ENCODE data around the gene CHRM5.

The CHRM5 gene

GRCh38 chr15:34099914-34100313 is 131.6 kb downstream of the CHRM5 start:
- TF ChIP-seq CTCF (conservative IDR thresholded peaks at IDR 0.05) (no peak), ZFX (IDR thresholded peaks at IDR 0.05) (no peak)
- H3K27ac ChIP-seq: no peak overlapping the region

- TF ChIP-seq ZFX (IDR thresholded peaks at IDR 0.05): no peak
- TF ChIP-seq CTCF (conservative IDR thresholded peaks at IDR 0.05): no peak
Observed at GRCh38 chr15:34101366-34102174, 133.3 kb downstream of the CHRM5 start, which contains the start of the genes EMC7 and PGBD4. EMC7 (minus strand) TSS chr15:34101862; CDS start chr15:34101839, 23 bp downstream. PGBD4 (plus strand) TSS chr15:34102083; CDS start chr15:34102532, 449 bp downstream.

GRCh38 chr15:34102175-34102925 is 134.1 kb downstream of the CHRM5 start:
- H3K27ac ChIP-seq: peak overlapping the region; percentile 74
- TF ChIP-seq ZFX (IDR thresholded peaks at IDR 0.05) (no peak), CTCF (conservative IDR thresholded peaks at IDR 0.05) (no peak)

More at GRCh38 chr15:34101366-34102174, 133.3 kb downstream of the CHRM5 start, which contains the start of the genes EMC7 and PGBD4:
- H3K27ac ChIP-seq: peak within 1 kb of the TSS; percentile 74

- TF ChIP-seq CTCF (conservative IDR thresholded peaks at IDR 0.05) (no peak), ZFX (IDR thresholded peaks at IDR 0.05) (no peak)
- no peak overlapping the region for H3K27ac ChIP-seq
Observed at GRCh38 chr15:34106423-34106822, 138.1 kb downstream of the CHRM5 start.

GRCh38 chr15:34107315-34107714 is 139.0 kb downstream of the CHRM5 start:
- no peak overlapping the region for H3K27ac ChIP-seq
- TF ChIP-seq CTCF (conservative IDR thresholded peaks at IDR 0.05): no peak

- peak; percentile 81 for TF ChIP-seq CTCF (conservative IDR thresholded peaks at IDR 0.05)
- no peak for TF ChIP-seq ZFX (IDR thresholded peaks at IDR 0.05)
- no peak overlapping the region for H3K27ac ChIP-seq
Observed at GRCh38 chr15:34109797-34110663, 141.7 kb downstream of the CHRM5 start.
